ENCODE results near the gene CFAP46. TPM values are rescaled to one million over a fixed set of nuclear protein-coding genes. Genes with fewer than 3 reads are reported as not detected.

The CFAP46 gene
- total and polyA plus RNA-seq, 2 of the 4 experiments (the other 2 are of a cell fraction) = 1.3 to 1.8 TPM

GRCh38 chr10:132913559-132914115 is 28.7 kb downstream of the CFAP46 start:
- no peak overlapping the region for H2AK9ac ChIP-seq (replicated peaks; ENCODE audit: low read depth, low read length, poor library complexity)
- no peak overlapping the region for H2BK5ac ChIP-seq (ENCODE audit: low read depth, low read length, poor library complexity, severe bottlenecking)
- no peak overlapping the region for H3K18ac ChIP-seq (ENCODE audit: low read depth, low read length)
- in situ Hi-C loops (cut with MboI; ENCODE audit: low sequenced_read_pairs) (no loop called here), intact Hi-C loops (cut with micrococcal nuclease) (no loop called here), dilution Hi-C loops (cut with HindIII; ENCODE audit: low sequenced_read_pairs, unreplicated experiment) (no loop called here)
- no peaks in the 10 kb centered on the region for H4K20me1 ChIP-seq (ENCODE audit: insufficient read depth, low read length)
- H3K4me3 ChIP-seq (ENCODE audit: insufficient read depth, low read depth, low read length) = no peak overlapping the region
- no peak overlapping the region for H2AFZ ChIP-seq (replicated peaks; ENCODE audit: low read length, poor library complexity)
- no peak overlapping the region for H2AK5ac ChIP-seq (ENCODE audit: low read depth, low read length)
- no peak overlapping the region for H3K27ac ChIP-seq (ENCODE audit: insufficient read depth, low read length)
- no peak for DNase-seq
- H4K91ac ChIP-seq (ENCODE audit: insufficient read depth, low read depth, low read length) = no peak overlapping the region
- no peaks in the 10 kb centered on the region for H3K4me1 ChIP-seq (ENCODE audit: control insufficient read depth, insufficient read depth, low read length)
- H3K56ac ChIP-seq (ENCODE audit: extremely low read depth, insufficient read depth, low read length) = no peak overlapping the region
- no peaks in the 10 kb centered on the region for H3K36me3 ChIP-seq (ENCODE audit: control insufficient read depth, insufficient read depth, low read length)
- no peak overlapping the region for H2BK15ac ChIP-seq (ENCODE audit: low read depth, low read length)
- H3K9me3 ChIP-seq (ENCODE audit: control insufficient read depth, insufficient read depth, low read length) = no peaks in the 10 kb centered on the region
- BruUV-seq (replicated peaks) = no TSS peak
- ChIA-PET CTCF (no interaction called here), POLR2A (ENCODE audit: unreplicated experiment) (no interaction called here)
- no peak overlapping the region for H3K9ac ChIP-seq (ENCODE audit: low read depth, low read length)
- H3K27me3 ChIP-seq (ENCODE audit: control insufficient read depth, insufficient read depth, low read length) = no peaks in the 10 kb centered on the region; the same call in 1 of the 2 replicates
- H3K4ac ChIP-seq (ENCODE audit: low read depth, low read length) = no peak overlapping the region
- no peaks in the 10 kb centered on the region for H3K79me1 ChIP-seq (ENCODE audit: low read depth in 1 of 2, low read length in 2 of 2)
- H2BK120ac ChIP-seq (ENCODE audit: low read depth, low read length) = no peak overlapping the region
- no peak overlapping the region for H4K5ac ChIP-seq (ENCODE audit: low read depth, low read length)
- H3K23ac ChIP-seq (ENCODE audit: low read depth, low read length) = no peak overlapping the region
- no peak overlapping the region for H2BK20ac ChIP-seq (ENCODE audit: low read depth, low read length)
- WGBS, 2 experiments (ENCODE audit: extremely low coverage in 2 of 2, insufficient read length in 1 of 2) = 80% methylated on average over 3 of the region's 26 CpGs; no CpG with 5 or more reads in 1 of the 2 experiments
- H3K4me2 ChIP-seq (ENCODE audit: low read depth, low read length) = no peak overlapping the region
- TF ChIP-seq CTCF (conservative IDR thresholded peaks at IDR 0.05; ENCODE audit: low read depth, low read length) (no peak), RCOR1 (IDR thresholded peaks at IDR 0.05; ENCODE audit: insufficient replicate concordance, low read length) (no peak), NFE2L2 (IDR thresholded peaks at IDR 0.05; ENCODE audit: low read depth, low read length) (no peak), RAD21 (IDR thresholded peaks at IDR 0.05; ENCODE audit: low read length) (no peak), RFX5 (IDR thresholded peaks at IDR 0.05; ENCODE audit: low read depth, low read length) (no peak)
- no peaks in the 10 kb centered on the region for H3K9me1 ChIP-seq (ENCODE audit: insufficient read depth, low read length)
- no peak overlapping the region for H4K8ac ChIP-seq (ENCODE audit: low read depth in 2 of 2, low read length in 2 of 2)
- H3K14ac ChIP-seq (replicated peaks; ENCODE audit: low read depth, low read length) = no peak overlapping the region
- ATAC-seq (ENCODE audit: low read depth) = no peak
